Mesendoderm (in vitro differentiated cells): ENCODE data around the gene CCL22.

Source experiments
- DNase-seq: peaks from one replicate; pipeline ENCODE4 v3.0.0; 2013
- H2AK5ac ChIP-seq: 2 replicates; pipeline ENCODE4 v1.6.1; 2013; ENCODE audit warnings: low read length, inconsistent platforms
- H2BK120ac ChIP-seq: 2 replicates; pipeline ENCODE4 v1.6.1; 2013; ENCODE audit warnings: low read depth, mild to moderate bottlenecking, low read length, moderate library complexity, mixed read lengths
- H2BK15ac ChIP-seq: replicated peaks from 2 replicates; pipeline ENCODE4 v1.6.1; 2013; ENCODE audit warnings: low read depth, mild to moderate bottlenecking, moderate library complexity
- H2BK5ac ChIP-seq: 2 replicates; pipeline ENCODE4 v1.6.1; 2013; ENCODE audit warnings: low read length, inconsistent platforms
- H3K18ac ChIP-seq: 2 replicates; pipeline ENCODE4 v1.6.1; 2013; ENCODE audit warnings: mild to moderate bottlenecking, low read length, mixed read lengths
- H3K23ac ChIP-seq: one replicate; pipeline ENCODE4 v1.6.1; 2013; ENCODE audit warnings: low read length
- H3K27ac ChIP-seq: 2 replicates; pipeline ENCODE4 v1.5.1; 2013; ENCODE audit warnings: low read depth, mild to moderate bottlenecking, inconsistent platforms, low read length, moderate library complexity
- H3K27me3 ChIP-seq: 2 replicates; pipeline ENCODE4 v1.6.1; 2013; ENCODE audit warnings: low read length, control low read depth, mild to moderate bottlenecking, inconsistent platforms; ENCODE audit not compliant: insufficient read depth, poor library complexity
- H3K36me3 ChIP-seq: 2 replicates; pipeline ENCODE4 v1.6.1; 2013; ENCODE audit warnings: low read length, inconsistent platforms; ENCODE audit not compliant: control insufficient read depth, insufficient read depth
- H3K4ac ChIP-seq: one replicate; pipeline ENCODE4 v1.6.1; 2013; ENCODE audit warnings: low read depth, mild to moderate bottlenecking, low read length, moderate library complexity
- H3K4me1 ChIP-seq: 2 replicates; pipeline ENCODE4 v1.6.1; 2013; ENCODE audit warnings: low read depth, low read length, inconsistent platforms; ENCODE audit not compliant: control insufficient read depth
- H3K4me2 ChIP-seq: 2 replicates; pipeline ENCODE4 v1.6.1; 2013; ENCODE audit warnings: low read length
- H3K4me3 ChIP-seq: 2 replicates; pipeline ENCODE4 v1.5.1; 2013; ENCODE audit warnings: mild to moderate bottlenecking, low read length
- H3K56ac ChIP-seq: one replicate; pipeline ENCODE4 v1.6.1; 2013; ENCODE audit warnings: low read length
- H3K79me1 ChIP-seq: 2 replicates; pipeline ENCODE4 v1.6.1; 2013; ENCODE audit warnings: low read length, inconsistent platforms
- H3K79me2 ChIP-seq: 2 replicates; pipeline ENCODE4 v1.6.1; 2013; ENCODE audit warnings: mild to moderate bottlenecking, low read length; ENCODE audit not compliant: control insufficient read depth, insufficient read depth
- H3K9ac ChIP-seq: 2 replicates; pipeline ENCODE4 v1.6.1; 2013; ENCODE audit warnings: low read length, inconsistent platforms
- H4K5ac ChIP-seq: one replicate; pipeline ENCODE4 v1.6.1; 2013; ENCODE audit warnings: low read length
- H4K8ac ChIP-seq: one replicate; pipeline ENCODE4 v1.6.1; 2013; ENCODE audit warnings: low read depth, mild to moderate bottlenecking, control low read depth, low read length, moderate library complexity
- WGBS: extraction: QIAGEN DNeasy Blood & Tissue Kit; methylation state at CpG from one replicate; pipeline ENCODE4 v1.1.7; 2013; ENCODE audit warnings: low lambda C conversion rate, missing lambda C conversion rate; ENCODE audit not compliant: insufficient coverage; ENCODE audit errors: extremely low coverage; 5-methylcytosine and 5-hydroxymethylcytosine counted together

The CCL22 gene

DNA sequence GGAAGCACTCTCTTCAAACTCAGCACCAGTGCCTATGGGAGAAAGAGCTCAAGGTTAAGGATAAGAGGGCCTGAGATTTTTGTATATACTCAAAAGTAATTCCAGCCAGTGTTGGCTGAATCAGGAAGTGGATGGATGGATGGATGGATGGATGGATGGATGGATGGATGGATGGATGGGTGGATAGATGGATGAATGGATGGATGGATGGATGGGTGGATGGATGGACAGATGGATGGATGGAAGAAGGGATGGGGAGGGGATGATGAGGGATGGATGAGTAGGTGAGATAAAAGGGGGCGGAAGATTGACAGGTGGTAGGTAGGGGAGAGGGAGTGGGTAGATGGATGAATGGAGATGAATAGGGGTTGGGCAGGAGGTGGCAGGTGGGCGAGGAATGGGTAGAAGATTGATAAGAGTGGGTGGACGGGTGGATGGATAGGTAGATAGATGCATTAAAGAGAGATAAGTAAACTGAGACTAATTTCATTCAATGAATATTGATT, 17.8 kb downstream of the CCL22 start:
- Histone ChIP-seq H4K8ac (no peak overlapping the region), H3K9ac (no peak overlapping the region)
- 100% methylated on average over 3 of the region's 3 CpGs for WGBS

DNA sequence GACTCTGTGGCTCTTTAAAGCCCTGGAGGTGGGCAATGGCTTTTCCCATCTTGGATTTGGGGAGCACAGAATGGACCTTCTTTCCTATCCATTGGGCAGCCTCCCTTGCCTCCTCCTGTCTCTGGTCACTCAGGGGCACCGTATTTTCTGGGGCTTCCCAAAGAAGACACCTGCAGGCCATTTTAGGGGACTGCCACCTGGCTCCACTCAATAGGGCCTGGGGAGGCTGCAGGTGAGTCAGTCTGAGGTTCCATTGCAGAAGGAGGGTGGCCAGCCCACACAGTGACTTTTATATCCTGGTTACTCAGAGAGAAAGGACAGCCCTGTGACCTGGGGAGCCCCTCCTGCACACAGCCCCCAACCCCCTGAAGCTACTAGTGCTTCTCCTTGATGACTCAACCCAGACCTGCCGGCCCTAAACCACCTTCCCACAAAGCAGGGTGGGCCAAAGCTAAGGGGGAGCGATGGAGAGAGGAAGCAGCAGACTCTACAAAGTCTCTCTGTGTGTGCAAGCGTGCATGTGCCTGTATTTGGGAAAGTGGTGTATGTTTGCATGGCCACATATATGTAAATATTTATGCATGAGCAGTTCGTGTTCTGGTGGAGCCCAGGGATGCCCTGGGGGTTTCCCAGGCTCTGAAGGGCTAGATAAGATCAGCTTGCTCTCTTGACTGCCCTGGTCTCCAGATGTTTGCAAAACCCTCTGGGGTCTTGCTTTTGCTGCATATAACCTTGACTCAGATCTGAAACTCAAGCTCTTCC, 18.7 kb downstream of the CCL22 start:
- Histone ChIP-seq H2BK15ac (no peak overlapping the region), H2BK5ac (no peak overlapping the region), H3K4ac (no peak overlapping the region), H3K27ac (no peak overlapping the region), H2AK5ac (no peak overlapping the region), H4K5ac (no peak overlapping the region), H3K4me1 (peaks cover 4% of the 10 kb centered on the region), H3K18ac (no peak overlapping the region), H3K36me3 (no peaks in the 10 kb centered on the region), H3K79me2 (no peaks in the 10 kb centered on the region), H3K4me2 (no peak overlapping the region), H3K27me3 (no peaks in the 10 kb centered on the region), H3K23ac (no peak overlapping the region), H3K56ac (no peak overlapping the region), H3K4me3 (no peak overlapping the region), H4K8ac (no peak overlapping the region), H3K9ac (no peak overlapping the region), H2BK120ac (no peak overlapping the region), H3K79me1 (no peaks in the 10 kb centered on the region)
- WGBS = no CpG with 5 or more reads among the region's 5 CpGs
- peak; percentile 69 for DNase-seq

More for the DNA sequence above, 17.8 kb downstream of the CCL22 start:
- no peak overlapping the region for H2BK15ac ChIP-seq
- no peaks in the 10 kb centered on the region for H3K79me1 ChIP-seq
- DNase-seq = no peak
- no peak overlapping the region for H2AK5ac ChIP-seq
- H3K79me2 ChIP-seq = no peaks in the 10 kb centered on the region
- H4K5ac ChIP-seq = no peak overlapping the region
- H2BK5ac ChIP-seq = no peak overlapping the region
- no peak overlapping the region for H3K4ac ChIP-seq
- no peak overlapping the region for H3K27ac ChIP-seq
- H3K4me1 ChIP-seq = peaks cover 4% of the 10 kb centered on the region
- no peak overlapping the region for H2BK120ac ChIP-seq
- H3K36me3 ChIP-seq = no peaks in the 10 kb centered on the region
- H3K18ac ChIP-seq = no peak overlapping the region
- H3K23ac ChIP-seq = no peak overlapping the region
- no peaks in the 10 kb centered on the region for H3K27me3 ChIP-seq
- no peak overlapping the region for H3K4me3 ChIP-seq
- no peak overlapping the region for H3K56ac ChIP-seq
- no peak overlapping the region for H3K4me2 ChIP-seq

DNA sequence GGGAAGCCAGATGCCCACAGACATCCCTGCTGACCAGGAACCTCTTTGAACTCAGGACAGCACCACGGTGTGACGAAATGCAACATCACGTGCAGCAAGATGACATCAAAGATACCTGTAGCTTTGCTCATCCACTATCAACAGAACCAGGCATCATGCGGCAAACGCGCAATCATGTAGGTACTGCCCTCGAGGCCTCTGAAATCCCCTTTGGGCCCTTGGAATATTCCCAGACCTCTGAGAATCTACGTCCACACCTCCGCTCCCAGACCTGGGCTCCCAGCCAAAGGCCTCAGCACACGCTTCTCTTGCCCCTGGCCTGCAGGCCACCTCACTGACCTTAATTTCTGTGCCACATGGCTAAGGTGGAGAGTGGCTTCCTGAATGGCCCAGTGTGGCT, 21.0 kb downstream of the CCL22 start:
- no peak for DNase-seq
- H2AK5ac ChIP-seq = no peak overlapping the region
- H3K79me2 ChIP-seq = no peaks in the 10 kb centered on the region
- no peak overlapping the region for H3K4ac ChIP-seq
- H3K27ac ChIP-seq = no peak overlapping the region
- WGBS = no CpG with 5 or more reads among the region's 10 CpGs
- H2BK5ac ChIP-seq = no peak overlapping the region
- H3K79me1 ChIP-seq = no peaks in the 10 kb centered on the region
- no peak overlapping the region for H2BK15ac ChIP-seq
- no peak overlapping the region for H3K56ac ChIP-seq
- H3K18ac ChIP-seq = no peak overlapping the region
- no peak overlapping the region for H3K4me3 ChIP-seq
- H3K4me1 ChIP-seq = no peaks in the 10 kb centered on the region
- no peak overlapping the region for H2BK120ac ChIP-seq
- H3K27me3 ChIP-seq = no peaks in the 10 kb centered on the region
- H3K23ac ChIP-seq = no peak overlapping the region
- H3K9ac ChIP-seq = no peak overlapping the region
- no peak overlapping the region for H3K4me2 ChIP-seq
- H4K8ac ChIP-seq = no peak overlapping the region
- H3K36me3 ChIP-seq = no peaks in the 10 kb centered on the region
- no peak overlapping the region for H4K5ac ChIP-seq

DNA sequence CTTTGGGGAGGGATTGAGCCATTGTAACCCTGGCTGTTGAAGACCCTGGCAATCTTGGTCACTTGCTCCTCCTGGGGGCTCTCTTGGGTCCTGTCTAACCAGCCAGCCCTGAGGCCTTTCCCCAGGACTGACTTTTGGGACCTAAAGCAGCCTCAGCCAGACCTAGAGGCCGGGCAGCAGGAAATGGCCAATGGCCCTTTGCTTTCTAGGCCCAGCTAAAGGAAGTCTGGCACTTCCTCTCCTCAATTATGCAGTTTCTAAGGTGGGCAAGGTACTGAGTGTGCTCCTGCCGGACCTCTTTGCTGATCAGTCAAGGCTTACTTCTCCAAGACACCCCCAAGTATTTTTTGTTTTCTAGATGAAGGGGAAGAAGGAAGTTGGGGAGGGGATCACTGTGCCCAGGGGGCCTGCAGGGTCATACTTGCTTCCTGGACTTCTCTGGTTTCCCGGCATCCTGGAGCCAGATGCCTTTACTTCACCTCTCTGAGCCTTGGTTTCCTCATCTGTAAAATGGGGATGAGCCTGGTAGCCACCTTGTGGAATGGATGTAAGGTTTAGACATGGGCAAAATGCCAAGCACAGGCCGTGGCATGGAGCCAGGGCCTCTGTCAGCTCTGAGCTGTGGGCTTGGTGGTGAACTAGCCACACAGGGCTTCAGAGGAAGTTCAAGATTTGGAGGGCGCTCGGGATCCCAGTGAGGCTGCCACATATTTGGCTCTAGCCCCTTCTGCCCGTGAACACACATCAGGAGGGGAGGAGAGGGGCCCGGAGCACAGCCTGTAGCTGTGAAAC, 22.3 kb downstream of the CCL22 start:
- Histone ChIP-seq H3K23ac (no peak overlapping the region), H2AK5ac (no peak overlapping the region), H3K18ac (no peak overlapping the region), H3K4ac (no peak overlapping the region), H3K79me2 (no peaks in the 10 kb centered on the region), H3K79me1 (no peaks in the 10 kb centered on the region), H3K4me3 (no peak overlapping the region), H3K36me3 (no peaks in the 10 kb centered on the region), H4K8ac (no peak overlapping the region), H3K4me2 (no peak overlapping the region), H2BK15ac (no peak overlapping the region), H3K9ac (no peak overlapping the region), H3K27ac (no peak overlapping the region), H2BK120ac (no peak overlapping the region), H3K4me1 (no peaks in the 10 kb centered on the region), H3K27me3 (no peaks in the 10 kb centered on the region), H4K5ac (no peak overlapping the region), H3K56ac (no peak overlapping the region), H2BK5ac (no peak overlapping the region)
- no CpG with 5 or more reads among the region's 8 CpGs for WGBS
- no peak for DNase-seq

DNA sequence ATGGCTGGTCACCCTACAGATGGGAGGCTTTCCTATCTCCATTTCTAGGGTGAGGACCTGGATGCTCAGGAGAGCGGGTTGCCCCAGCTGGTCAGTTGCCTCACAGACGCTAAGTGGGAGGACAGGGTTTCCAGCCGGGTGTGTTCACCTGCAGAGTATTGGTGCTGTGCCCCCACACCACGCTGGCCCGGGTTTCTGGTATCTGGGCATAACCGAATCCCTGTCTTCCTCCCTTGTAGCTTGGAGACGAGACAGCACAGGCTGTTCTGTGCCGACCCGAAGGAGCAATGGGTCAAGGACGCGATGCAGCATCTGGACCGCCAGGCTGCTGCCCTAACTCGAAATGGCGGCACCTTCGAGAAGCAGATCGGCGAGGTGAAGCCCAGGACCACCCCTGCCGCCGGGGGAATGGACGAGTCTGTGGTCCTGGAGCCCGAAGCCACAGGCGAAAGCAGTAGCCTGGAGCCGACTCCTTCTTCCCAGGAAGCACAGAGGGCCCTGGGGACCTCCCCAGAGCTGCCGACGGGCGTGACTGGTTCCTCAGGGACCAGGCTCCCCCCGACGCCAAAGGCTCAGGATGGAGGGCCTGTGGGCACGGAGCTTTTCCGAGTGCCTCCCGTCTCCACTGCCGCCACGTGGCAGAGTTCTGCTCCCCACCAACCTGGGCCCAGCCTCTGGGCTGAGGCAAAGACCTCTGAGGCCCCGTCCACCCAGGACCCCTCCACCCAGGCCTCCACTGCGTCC, 23.4 kb downstream of the CCL22 start:
- no peak overlapping the region for H3K27ac ChIP-seq
- no peak overlapping the region for H3K4me2 ChIP-seq
- no peak overlapping the region for H3K4ac ChIP-seq
- WGBS = no CpG with 5 or more reads among the region's 35 CpGs
- H3K4me1 ChIP-seq = no peaks in the 10 kb centered on the region
- H4K5ac ChIP-seq = no peak overlapping the region
- H3K9ac ChIP-seq = no peak overlapping the region
- H3K27me3 ChIP-seq = no peaks in the 10 kb centered on the region
- H3K79me2 ChIP-seq = no peaks in the 10 kb centered on the region
- H3K18ac ChIP-seq = no peak overlapping the region
- H3K79me1 ChIP-seq = no peaks in the 10 kb centered on the region
- no peak overlapping the region for H3K23ac ChIP-seq
- H4K8ac ChIP-seq = no peak overlapping the region
- H3K56ac ChIP-seq = no peak overlapping the region
- no peak overlapping the region for H2BK5ac ChIP-seq
- H3K36me3 ChIP-seq = no peaks in the 10 kb centered on the region
- no peak overlapping the region for H2AK5ac ChIP-seq
- no peak for DNase-seq
- no peak overlapping the region for H3K4me3 ChIP-seq
- H2BK15ac ChIP-seq = no peak overlapping the region
- H2BK120ac ChIP-seq = no peak overlapping the region
